ENCODE measurements around the gene PCNT. TPM values are rescaled to one million over a fixed set of nuclear protein-coding genes. Genes with fewer than 3 reads are reported as not detected.

The PCNT gene
- total and polyA plus RNA-seq, 2 experiments from 2014 or later: 18.3 to 26.6 TPM

GRCh38 chr21:46412521-46413364 lies 88.8 kb downstream of the PCNT start:
- H3K4me3 ChIP-seq: no peak overlapping the region
- no peak for TF ChIP-seq CTCF (IDR thresholded peaks at IDR 0.05; ENCODE audit: low read depth, low read length)

GRCh38 chr21:46413365-46413696 lies 89.4 kb downstream of the PCNT start:
- Histone ChIP-seq H3K27ac (no peak overlapping the region), H3K36me3 (peaks cover 8% of the 10 kb centered on the region), H3K4me1 (ENCODE audit: low read depth) (no peaks in the 10 kb centered on the region), H3K4me3 (no peak overlapping the region), H3K27me3 (no peaks in the 10 kb centered on the region), H3K9me3 (ENCODE audit: low read depth) (no peaks in the 10 kb centered on the region)
- no peak for DNase-seq (ENCODE audit: low read depth in 1 of 2, low spot score in 1 of 2)
- TF ChIP-seq CTCF (IDR thresholded peaks at IDR 0.05; ENCODE audit: low read depth, low read length): no peak

More at GRCh38 chr21:46412521-46413364, 88.8 kb downstream of the PCNT start:
- H3K4me1 ChIP-seq (ENCODE audit: low read depth): no peaks in the 10 kb centered on the region
- no peak overlapping the region for H3K27ac ChIP-seq
- H3K27me3 ChIP-seq: no peaks in the 10 kb centered on the region
- DNase-seq (ENCODE audit: low read depth in 1 of 2, low spot score in 1 of 2): no peak
- no peaks in the 10 kb centered on the region for H3K9me3 ChIP-seq (ENCODE audit: low read depth)
- peaks cover 8% of the 10 kb centered on the region for H3K36me3 ChIP-seq

GRCh38 chr21:46414965-46415275 lies 91.0 kb downstream of the PCNT start:
- H3K4me3 ChIP-seq: no peak overlapping the region
- H3K4me1 ChIP-seq (ENCODE audit: low read depth): no peaks in the 10 kb centered on the region
- no peak for TF ChIP-seq CTCF (IDR thresholded peaks at IDR 0.05; ENCODE audit: low read depth, low read length)
- no peak overlapping the region for H3K27ac ChIP-seq
- peaks cover 8% of the 10 kb centered on the region for H3K36me3 ChIP-seq
- DNase-seq (ENCODE audit: low read depth in 1 of 2, low spot score in 1 of 2): no peak
- H3K27me3 ChIP-seq: no peaks in the 10 kb centered on the region
- H3K9me3 ChIP-seq (ENCODE audit: low read depth): no peaks in the 10 kb centered on the region

- TF ChIP-seq CTCF (IDR thresholded peaks at IDR 0.05; ENCODE audit: low read depth, low read length): no peak
- H3K27ac ChIP-seq: no peak overlapping the region
- no peak for DNase-seq (ENCODE audit: low read depth in 1 of 2, low spot score in 1 of 2)
- no peak overlapping the region for H3K4me3 ChIP-seq
- H3K36me3 ChIP-seq: peaks cover 8% of the 10 kb centered on the region
- H3K27me3 ChIP-seq: no peaks in the 10 kb centered on the region
- H3K4me1 ChIP-seq (ENCODE audit: low read depth): no peaks in the 10 kb centered on the region
- H3K9me3 ChIP-seq (ENCODE audit: low read depth): no peaks in the 10 kb centered on the region
Measured at GRCh38 chr21:46416551-46416950, 92.6 kb downstream of the PCNT start.

- no peak overlapping the region for H3K4me3 ChIP-seq
- no peaks in the 10 kb centered on the region for H3K27me3 ChIP-seq
- TF ChIP-seq CTCF (IDR thresholded peaks at IDR 0.05; ENCODE audit: low read depth, low read length): no peak
- H3K4me1 ChIP-seq (ENCODE audit: low read depth): no peaks in the 10 kb centered on the region
- peaks cover 5% of the 10 kb centered on the region for H3K36me3 ChIP-seq
- DNase-seq (ENCODE audit: low read depth in 1 of 2, low spot score in 1 of 2): no peak
- H3K9me3 ChIP-seq (ENCODE audit: low read depth): no peaks in the 10 kb centered on the region
- H3K27ac ChIP-seq: no peak overlapping the region
Measured at GRCh38 chr21:46418265-46418946, 94.5 kb downstream of the PCNT start.

Measured in cardiac muscle cell (in vitro differentiated cells and primary cell).